KOPT-K1 (cell line): ENCODE results near the gene XYLT1.

ENCODE experiments used
- H3K27ac ChIP-seq: fragments of 200-600 bp; sonication (generic); 2 replicates; pipeline ENCODE4 v1.5.1; 2016; ENCODE audit warnings: antibody characterized with exemption, mild to moderate bottlenecking, low read depth, low read length; ENCODE audit not compliant: poor library complexity, severe bottlenecking
- H3K36me3 ChIP-seq: fragments of 200-600 bp; sonication (generic); 2 replicates; pipeline ENCODE4 v1.5.1; 2017; ENCODE audit warnings: antibody characterized with exemption, mild to moderate bottlenecking, low read length, moderate library complexity; ENCODE audit not compliant: insufficient read depth
- H3K9me3 ChIP-seq: fragments of 200-600 bp; sonication (generic); 2 replicates; pipeline ENCODE4 v1.5.1; 2017; ENCODE audit warnings: antibody characterized with exemption, low read length, mild to moderate bottlenecking; ENCODE audit not compliant: insufficient read depth, poor library complexity, severe bottlenecking

Gene XYLT1

DNA sequence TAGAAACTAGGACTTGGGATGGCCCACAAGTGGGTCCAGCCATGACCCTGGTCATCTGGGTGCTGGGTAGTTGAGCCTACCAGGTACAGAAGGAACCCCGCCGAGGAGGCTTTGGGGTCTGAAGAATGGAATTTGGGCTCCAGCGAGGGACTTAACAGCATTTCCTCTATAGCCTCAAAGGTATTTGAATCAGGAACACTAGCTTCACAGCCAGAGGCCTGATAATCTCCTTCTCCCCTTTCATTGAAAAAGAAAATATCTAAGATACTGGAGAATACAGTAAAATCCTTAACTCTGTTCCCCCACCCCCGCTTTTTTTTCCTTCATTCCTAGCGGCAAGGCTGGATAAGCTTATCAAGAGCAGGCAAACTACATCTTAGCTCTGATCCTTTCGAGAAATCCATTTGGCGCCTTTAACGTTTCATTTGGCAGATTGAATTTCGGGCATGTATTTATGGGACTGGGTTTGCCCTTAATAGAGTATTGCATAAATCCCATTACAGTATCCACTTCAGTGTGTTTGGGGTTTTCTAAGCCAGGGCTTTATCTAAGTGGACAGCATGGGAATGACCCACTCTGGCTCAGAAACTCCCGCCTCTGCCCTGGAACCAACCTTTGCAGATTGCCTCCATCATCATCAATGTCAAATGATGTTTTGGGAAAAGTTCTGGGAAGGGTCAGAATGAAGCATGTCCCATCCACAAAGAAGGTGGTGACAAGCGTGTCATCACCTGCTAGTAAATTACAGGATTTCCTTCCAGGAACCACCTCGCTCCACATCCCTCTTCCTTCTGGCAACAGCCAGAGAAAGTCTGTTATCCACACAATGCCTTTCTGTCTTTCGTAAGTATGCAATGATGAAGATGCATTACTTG, 36.9 kb downstream of the XYLT1 start:
- no peak overlapping the region for H3K27ac ChIP-seq
- no peaks in the 10 kb centered on the region for H3K36me3 ChIP-seq
- no peaks in the 10 kb centered on the region for H3K9me3 ChIP-seq

DNA sequence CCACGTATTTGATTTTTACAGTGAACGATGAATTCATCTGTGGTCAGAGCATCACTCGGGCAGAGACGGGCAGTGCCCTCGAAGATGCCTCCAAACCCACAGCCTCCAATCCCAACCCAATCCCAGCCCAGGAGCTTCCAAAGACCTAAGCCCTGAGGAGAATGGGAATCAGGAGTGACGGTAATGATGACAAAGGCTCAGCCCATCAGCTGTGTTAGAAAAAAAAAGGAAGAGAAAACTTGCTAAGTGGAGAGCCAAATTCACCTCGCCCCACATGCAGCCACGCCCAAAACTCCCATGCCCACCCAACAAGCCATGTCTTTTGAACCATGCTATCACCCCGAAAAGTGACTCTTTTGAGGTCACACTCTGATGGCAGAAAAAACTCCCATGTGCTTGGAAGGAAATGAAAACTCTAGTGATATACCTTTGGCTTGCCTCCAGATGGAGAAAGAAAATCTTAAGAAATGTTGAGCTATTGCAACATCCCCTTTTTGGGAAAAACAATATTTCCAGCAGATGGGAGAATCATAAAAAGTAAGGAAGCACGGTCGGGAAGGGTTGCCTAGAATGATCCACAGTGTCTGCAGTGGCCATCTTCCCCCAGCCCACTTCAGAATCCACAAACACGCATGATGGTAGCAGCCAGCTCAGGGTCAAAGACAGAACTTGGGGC, 37.7 kb downstream of the XYLT1 start:
- Histone ChIP-seq H3K9me3 (no peaks in the 10 kb centered on the region), H3K36me3 (no peaks in the 10 kb centered on the region), H3K27ac (no peak overlapping the region)

GRCh38 chr16:17431968-17432625, 38.7 kb downstream of the XYLT1 start:
- H3K36me3 ChIP-seq: no peaks in the 10 kb centered on the region
- no peak overlapping the region for H3K27ac ChIP-seq
- H3K9me3 ChIP-seq: no peaks in the 10 kb centered on the region

DNA sequence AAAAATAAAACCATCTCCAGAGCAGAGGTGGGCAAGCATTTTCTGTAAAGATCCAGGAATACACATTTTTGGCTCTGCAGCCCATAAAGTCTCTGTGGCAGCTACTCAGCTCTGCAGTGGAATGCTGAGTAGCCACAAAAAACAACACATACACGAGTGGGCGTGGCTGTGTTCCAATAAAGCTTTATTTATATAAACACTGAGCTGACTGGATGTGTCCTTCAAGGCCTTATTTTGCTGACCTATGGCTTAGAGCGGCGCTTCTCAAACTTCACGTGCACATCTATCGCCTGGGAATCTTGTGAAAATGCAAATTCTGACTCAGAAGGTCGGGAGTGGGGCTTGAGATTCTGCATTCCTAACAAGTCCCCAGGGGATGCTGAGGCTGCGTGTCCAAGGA, 39.7 kb downstream of the XYLT1 start:
- Histone ChIP-seq H3K36me3 (no peaks in the 10 kb centered on the region), H3K9me3 (no peaks in the 10 kb centered on the region), H3K27ac (no peak overlapping the region)

DNA sequence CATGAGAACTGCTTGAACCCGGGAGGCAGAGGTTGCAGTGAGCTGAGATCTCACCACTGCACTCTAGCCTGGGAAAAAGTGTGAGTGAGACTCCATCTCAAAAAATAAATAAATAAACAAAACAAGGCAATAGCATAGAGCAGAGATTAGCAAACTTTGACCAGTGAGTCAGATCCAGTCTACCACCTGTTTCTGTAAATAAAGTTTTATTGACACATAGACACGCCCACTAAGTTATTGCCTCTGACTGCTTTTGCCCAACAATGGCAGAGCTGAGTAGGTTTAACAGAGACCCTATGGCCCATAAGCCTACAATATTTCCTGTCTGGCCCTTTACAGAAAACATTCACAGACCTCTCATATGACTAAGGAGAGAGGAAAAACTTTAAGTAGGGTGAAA, 44.3 kb downstream of the XYLT1 start:
- H3K9me3 ChIP-seq: no peaks in the 10 kb centered on the region
- H3K27ac ChIP-seq: no peak overlapping the region
- no peaks in the 10 kb centered on the region for H3K36me3 ChIP-seq

DNA sequence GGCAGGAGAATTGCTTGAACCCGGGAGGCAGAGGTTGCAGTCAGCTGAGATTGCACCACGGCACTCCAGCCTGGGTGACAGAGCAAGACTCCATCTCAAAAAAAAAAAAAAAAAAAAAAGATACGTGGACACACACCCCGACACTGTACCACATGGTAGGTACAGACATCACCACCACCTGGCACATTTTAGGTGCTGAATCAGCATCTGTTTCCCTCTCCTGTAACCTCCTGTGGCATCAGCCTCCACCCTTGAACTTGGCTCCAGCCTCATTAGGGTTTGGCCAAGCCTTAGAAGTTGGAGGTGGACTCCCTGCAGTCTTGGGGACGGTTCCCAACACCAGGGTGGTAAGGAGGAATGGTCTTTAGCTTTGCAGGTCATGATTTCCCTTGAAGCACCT, 46.0 kb downstream of the XYLT1 start:
- no peaks in the 10 kb centered on the region for H3K9me3 ChIP-seq
- H3K36me3 ChIP-seq: no peaks in the 10 kb centered on the region
- no peak overlapping the region for H3K27ac ChIP-seq

DNA sequence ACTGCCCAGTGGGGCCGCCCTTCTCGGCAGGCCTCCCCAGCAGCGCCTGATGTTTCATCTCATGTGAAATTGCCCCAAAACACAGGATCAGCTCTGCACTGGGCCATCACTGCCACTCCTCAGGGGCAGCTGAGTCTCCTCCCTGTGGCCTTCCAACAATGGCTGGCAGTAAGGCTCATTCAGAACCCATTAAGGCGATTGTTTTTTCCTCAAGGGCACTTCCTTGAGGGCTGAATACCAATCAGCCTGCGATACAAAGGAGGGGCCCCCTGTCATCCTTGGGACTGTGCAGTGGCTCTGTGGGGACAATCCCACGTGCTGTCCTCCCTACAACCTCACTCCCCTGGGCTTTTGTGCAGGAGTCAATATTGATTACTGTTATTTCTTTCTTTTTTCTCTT, 47.5 kb downstream of the XYLT1 start:
- H3K9me3 ChIP-seq: no peaks in the 10 kb centered on the region
- no peak overlapping the region for H3K27ac ChIP-seq
- H3K36me3 ChIP-seq: no peaks in the 10 kb centered on the region

- Histone ChIP-seq H3K36me3 (no peaks in the 10 kb centered on the region), H3K9me3 (no peaks in the 10 kb centered on the region), H3K27ac (no peak overlapping the region)
Measured at GRCh38 chr16:17420816-17421215, 49.9 kb downstream of the XYLT1 start.

DNA sequence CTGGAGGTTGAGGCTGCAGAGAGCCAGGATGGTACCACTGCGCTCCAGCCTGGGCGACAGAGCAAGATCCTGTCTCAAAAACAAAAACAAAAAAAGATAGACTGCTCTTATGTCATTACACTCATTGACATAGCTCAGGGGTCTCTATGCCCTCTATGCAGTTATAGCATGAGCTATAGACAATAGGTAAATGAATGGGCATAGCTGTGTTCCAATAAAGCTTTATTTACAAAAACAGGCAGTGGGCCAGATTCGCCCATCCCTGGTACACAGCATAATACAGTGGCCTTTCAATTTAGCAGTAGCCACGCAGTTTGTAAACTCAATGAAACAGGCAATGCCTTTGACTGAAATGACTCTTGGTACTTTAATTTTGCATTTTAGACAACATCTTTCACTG, 51.5 kb downstream of the XYLT1 start:
- no peaks in the 10 kb centered on the region for H3K9me3 ChIP-seq
- H3K36me3 ChIP-seq: no peaks in the 10 kb centered on the region
- no peak overlapping the region for H3K27ac ChIP-seq

DNA sequence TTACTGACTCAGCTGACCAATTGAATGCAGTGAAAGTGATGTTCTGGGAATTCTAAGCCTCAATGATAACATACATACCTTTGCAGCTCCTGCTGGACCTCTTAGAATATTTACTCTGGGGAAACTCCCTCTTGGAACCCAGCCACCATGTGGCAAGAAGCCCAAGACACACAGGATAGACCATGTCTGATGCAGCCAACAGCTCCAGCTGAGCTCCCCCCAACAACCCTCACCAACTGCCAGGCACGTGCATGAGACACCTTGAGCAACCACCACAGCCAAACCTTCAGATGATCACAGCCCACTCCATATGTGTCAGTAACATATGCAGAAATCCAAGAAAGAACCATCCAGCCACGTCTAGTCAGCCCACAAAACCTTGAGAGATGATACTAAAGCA, 53.0 kb downstream of the XYLT1 start:
- Histone ChIP-seq H3K27ac (no peak overlapping the region), H3K9me3 (no peaks in the 10 kb centered on the region)

DNA sequence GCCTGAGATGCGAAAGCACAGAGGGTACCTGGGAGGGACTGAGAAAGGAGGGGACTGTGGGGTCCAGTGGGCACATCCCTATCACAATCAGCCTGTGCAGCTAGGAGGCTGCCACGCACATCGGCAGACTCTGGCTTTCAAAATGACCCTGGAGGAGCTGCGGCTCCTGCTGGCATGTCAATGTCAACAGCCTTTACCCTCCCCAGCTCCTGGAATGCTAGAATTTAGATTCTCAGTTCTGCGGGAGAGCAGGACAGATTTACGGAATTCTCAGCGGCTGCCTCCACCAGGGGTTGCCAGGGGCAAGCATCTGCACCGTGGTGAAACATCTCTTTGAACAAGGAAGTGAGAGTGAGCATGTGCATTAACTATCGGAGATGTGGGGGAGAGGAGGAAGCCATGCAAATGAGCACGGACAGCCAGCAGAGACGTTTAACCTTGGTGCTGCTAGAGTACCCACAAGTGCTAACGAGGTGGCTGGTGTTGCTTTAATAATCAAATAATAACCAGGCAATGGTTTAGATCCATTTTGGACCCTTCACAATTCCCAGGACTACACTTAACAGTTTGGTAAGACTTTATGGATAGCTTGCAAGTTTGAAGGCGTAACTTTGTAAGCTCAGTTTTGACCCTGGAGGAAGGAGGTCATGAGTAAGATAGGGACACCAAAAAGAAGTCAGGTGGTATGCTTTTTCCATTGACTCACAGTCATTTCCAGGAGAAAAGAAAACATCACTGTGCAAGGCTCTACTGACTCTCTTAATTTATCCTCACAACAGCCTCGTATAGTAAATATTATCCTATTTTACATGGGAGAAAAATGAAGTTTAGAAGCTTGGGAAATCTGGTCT, 54.1 kb downstream of the XYLT1 start:
- Histone ChIP-seq H3K36me3 (no peaks in the 10 kb centered on the region), H3K27ac (no peak overlapping the region), H3K9me3 (no peaks in the 10 kb centered on the region)

More for the DNA sequence above, 53.0 kb downstream of the XYLT1 start:
- no peaks in the 10 kb centered on the region for H3K36me3 ChIP-seq

DNA sequence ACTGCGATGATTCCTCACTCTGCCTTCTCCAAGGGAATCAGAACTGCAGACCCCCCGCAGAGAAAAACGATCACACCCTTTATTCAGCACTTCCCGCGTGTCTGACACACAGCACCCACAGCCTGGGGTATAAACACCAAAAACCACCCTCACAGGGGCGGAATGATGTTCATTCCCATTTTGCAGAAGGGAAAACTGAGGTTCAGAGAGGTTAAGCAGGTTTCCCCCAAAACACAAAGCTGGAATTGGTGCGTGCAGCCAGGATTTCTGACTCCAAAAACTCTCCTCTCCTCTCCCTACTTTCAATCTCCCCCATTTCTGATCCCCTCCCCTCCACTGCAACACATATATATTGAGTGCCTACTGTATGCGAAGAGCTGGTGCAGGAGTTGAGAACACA, 55.8 kb downstream of the XYLT1 start:
- H3K27ac ChIP-seq: no peak overlapping the region
- H3K9me3 ChIP-seq: no peaks in the 10 kb centered on the region
- no peaks in the 10 kb centered on the region for H3K36me3 ChIP-seq

GRCh38 chr16:17414421-17414820, 56.3 kb downstream of the XYLT1 start:
- no peaks in the 10 kb centered on the region for H3K36me3 ChIP-seq
- H3K9me3 ChIP-seq: no peaks in the 10 kb centered on the region
- H3K27ac ChIP-seq: no peak overlapping the region

DNA sequence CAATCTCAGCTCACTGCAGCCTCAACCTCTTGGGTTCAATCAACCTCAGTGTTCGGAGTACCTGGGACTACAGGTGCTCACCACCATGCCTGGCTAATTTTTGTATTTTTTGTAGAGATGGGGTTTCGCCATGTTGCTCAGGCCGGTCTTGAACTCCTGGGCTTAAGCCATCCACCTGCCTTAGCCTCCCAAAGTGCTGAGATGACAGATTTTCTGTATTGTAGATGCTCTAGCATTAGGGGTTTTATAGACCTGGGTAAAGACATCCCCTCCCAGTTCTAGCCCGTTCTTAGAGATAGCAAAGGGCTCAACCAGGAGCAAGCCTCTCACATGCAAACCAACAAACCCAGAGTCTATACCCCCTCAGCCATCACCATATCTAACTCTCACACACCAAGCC, 57.3 kb downstream of the XYLT1 start:
- Histone ChIP-seq H3K36me3 (no peaks in the 10 kb centered on the region), H3K9me3 (no peaks in the 10 kb centered on the region), H3K27ac (no peak overlapping the region)

GRCh38 chr16:17412791-17413190, 58.0 kb downstream of the XYLT1 start:
- Histone ChIP-seq H3K9me3 (no peaks in the 10 kb centered on the region), H3K27ac (no peak overlapping the region), H3K36me3 (no peaks in the 10 kb centered on the region)
